H9 (cell line): Measurements from ENCODE around the gene FARP1. TPM values are rescaled to one million over a fixed set of nuclear protein-coding genes. Genes with fewer than 3 reads are reported as not detected.
A peak's percentile ranks its signal among the peaks of the same experiment; 100 is the strongest.

Experiments
- DNase-seq: peaks from one replicate; pipeline ENCODE4 v3.0.0-alpha.2; 2017
- H2AFZ ChIP-seq: one replicate; pipeline ENCODE4 v1.6.1; 2013; ENCODE audit warnings: mild to moderate bottlenecking, low read length, control low read depth, moderate library complexity
- H2AK5ac ChIP-seq: 2 replicates; pipeline ENCODE4 v1.6.1; 2013; ENCODE audit warnings: low read length, control low read depth, mixed read lengths; ENCODE audit not compliant: insufficient read length
- H2BK120ac ChIP-seq: one replicate; pipeline ENCODE4 v1.6.1; 2013; ENCODE audit warnings: low read depth, mild to moderate bottlenecking, low read length, control low read depth, inconsistent platforms; ENCODE audit not compliant: poor library complexity, severe bottlenecking
- H2BK12ac ChIP-seq: 2 replicates; pipeline ENCODE4 v1.6.1; 2013; ENCODE audit warnings: low read length, control low read depth, mixed read lengths, low read depth; ENCODE audit not compliant: insufficient read length
- H2BK15ac ChIP-seq: 2 replicates; pipeline ENCODE4 v1.6.1; 2013; ENCODE audit warnings: low read depth, low read length, control low read depth
- H2BK20ac ChIP-seq: one replicate; pipeline ENCODE4 v1.6.1; 2013; ENCODE audit warnings: low read depth, mild to moderate bottlenecking, low read length, control low read depth, inconsistent platforms; ENCODE audit not compliant: poor library complexity, severe bottlenecking
- H2BK5ac ChIP-seq: 2 replicates; pipeline ENCODE4 v1.6.1; 2013; ENCODE audit warnings: low read length, control low read depth, mixed read lengths; ENCODE audit not compliant: insufficient read length
- H3K14ac ChIP-seq: 2 replicates; pipeline ENCODE4 v1.6.1; 2013; ENCODE audit warnings: low read length, control low read depth; ENCODE audit not compliant: insufficient read depth
- H3K18ac ChIP-seq: 2 replicates; pipeline ENCODE4 v1.6.1; 2013; ENCODE audit warnings: low read depth, mild to moderate bottlenecking, mixed read lengths, low read length, control low read depth; ENCODE audit not compliant: insufficient read length
- H3K23ac ChIP-seq: 2 replicates; pipeline ENCODE4 v1.6.1; 2013; ENCODE audit warnings: low read length, control low read depth, mixed read lengths, low read depth; ENCODE audit not compliant: insufficient read length
- H3K23me2 ChIP-seq: 2 replicates; pipeline ENCODE4 v1.6.1; 2013; ENCODE audit warnings: low read depth, mild to moderate bottlenecking, mixed read lengths, low read length, control low read depth; ENCODE audit not compliant: insufficient read length, poor library complexity, severe bottlenecking
- H3K27ac ChIP-seq: 2 replicates; pipeline ENCODE4 v1.5.1; 2013; ENCODE audit warnings: low read length, control low read depth, mixed read lengths, low read depth; ENCODE audit not compliant: insufficient read length
- H3K27me3 ChIP-seq: 2 replicates; pipeline ENCODE4 v1.6.1; 2013; ENCODE audit warnings: low read length, control low read depth, inconsistent platforms; ENCODE audit not compliant: insufficient read depth
- H3K4ac ChIP-seq: 2 replicates; pipeline ENCODE4 v1.6.1; 2013; ENCODE audit warnings: low read depth, mild to moderate bottlenecking, control low read depth, inconsistent platforms, low read length, moderate library complexity
- H3K4me1 ChIP-seq: 2 replicates; pipeline ENCODE4 v1.6.1; 2013; ENCODE audit warnings: low read length, control low read depth, inconsistent platforms; ENCODE audit not compliant: insufficient read depth
- H3K4me2 ChIP-seq: 2 replicates; pipeline ENCODE4 v1.6.1; 2013; ENCODE audit warnings: low read length, control low read depth, mixed read lengths; ENCODE audit not compliant: insufficient read length, insufficient read depth
- H3K56ac ChIP-seq: 2 replicates; pipeline ENCODE4 v1.6.1; 2013; ENCODE audit warnings: low read depth, mild to moderate bottlenecking, mixed read lengths, low read length, control low read depth; ENCODE audit not compliant: insufficient read length
- H3K79me1 ChIP-seq: 2 replicates; pipeline ENCODE4 v1.6.1; 2013; ENCODE audit warnings: low read depth, mild to moderate bottlenecking, moderate library complexity, low read length, control low read depth, inconsistent platforms; ENCODE audit not compliant: insufficient read depth, poor library complexity, severe bottlenecking
- H3K79me2 ChIP-seq: 2 replicates; pipeline ENCODE4 v1.6.1; 2013; ENCODE audit warnings: low read length, control low read depth, inconsistent platforms; ENCODE audit not compliant: insufficient read depth
- H3K9ac ChIP-seq: 2 replicates; pipeline ENCODE4 v1.6.1; 2013; ENCODE audit warnings: low read length, control low read depth, mixed read lengths; ENCODE audit not compliant: insufficient read length; ENCODE audit errors: extremely low read depth
- H3K9me3 ChIP-seq: one replicate; pipeline ENCODE4 v1.6.1; 2013; ENCODE audit warnings: low read depth, low read length, inconsistent platforms; ENCODE audit not compliant: control insufficient read depth
- H3T11ph ChIP-seq: one replicate; pipeline ENCODE4 v1.6.1; 2013; ENCODE audit warnings: mild to moderate bottlenecking, low read length, control low read depth, inconsistent platforms
- H4K20me1 ChIP-seq: one replicate; pipeline ENCODE4 v1.6.1; 2013; ENCODE audit not compliant: control insufficient read depth, insufficient read length, insufficient read depth
- H4K5ac ChIP-seq: 2 replicates; pipeline ENCODE4 v1.6.1; 2013; ENCODE audit warnings: low read depth, mild to moderate bottlenecking, mixed read lengths, low read length, control low read depth; ENCODE audit not compliant: insufficient read length
- H4K8ac ChIP-seq: replicated peaks from 2 replicates; pipeline ENCODE4 v1.6.1; 2013; ENCODE audit warnings: low read length, control low read depth, mixed read lengths, low read depth; ENCODE audit not compliant: insufficient read length
- H4K91ac ChIP-seq: 2 replicates; pipeline ENCODE4 v1.6.1; 2013; ENCODE audit warnings: low read depth, mild to moderate bottlenecking, moderate library complexity, mixed read lengths, low read length, control low read depth; ENCODE audit not compliant: insufficient read length
- H3K27ac Mint-ChIP-seq, 3 experiments: 2 replicates in 2 of 3; 3 replicates in 1 of 3; pipeline ENCODE4 v1.8.0; 2020 to 2021; ENCODE audit warnings: mixed read lengths in 3 of 3, mild to moderate bottlenecking in 1 of 3, moderate library complexity in 1 of 3
- H3K27me3 Mint-ChIP-seq: 2 replicates; pipeline ENCODE4 v1.8.0; 2021; ENCODE audit warnings: low read depth, mild to moderate bottlenecking, moderate library complexity, mixed read lengths
- H3K36me3 Mint-ChIP-seq, 3 experiments: 2 replicates in 2 of 3; 3 replicates in 1 of 3; pipeline ENCODE4 v1.8.0; 2020 to 2021; ENCODE audit warnings: low read depth in 3 of 3, mixed read lengths in 3 of 3; ENCODE audit not compliant: insufficient read depth in 1 of 3
- H3K4me1 Mint-ChIP-seq, 2 experiments: 2 replicates each; pipeline ENCODE4 v1.8.0; 2020; ENCODE audit warnings: mixed read lengths in 2 of 2
- H3K4me3 Mint-ChIP-seq, 2 experiments: 2 replicates in 1 of 2; 3 replicates in 1 of 2; pipeline ENCODE4 v1.8.0; 2020 to 2021; ENCODE audit warnings: mild to moderate bottlenecking in 2 of 2, mixed read lengths in 2 of 2, moderate library complexity in 1 of 2
- H3K9me3 Mint-ChIP-seq, 2 experiments: 2 replicates in 1 of 2; 3 replicates in 1 of 2; pipeline ENCODE4 v1.8.0; 2020; ENCODE audit warnings: mild to moderate bottlenecking in 2 of 2, mixed read lengths in 2 of 2, moderate library complexity in 1 of 2
- CTCF ChIP-seq: fragments of 200-600 bp; sonication (generic); conservative IDR thresholded peaks from 3 replicates; pipeline ENCODE4 v1.8.0; 2021; ENCODE audit warnings: antibody characterized with exemption, mild to moderate bottlenecking
- WGBS: extraction: QIAGEN DNeasy Blood & Tissue Kit; methylation state at CpG from one replicate; pipeline ENCODE4 v1.1.7; 2013; ENCODE audit warnings: missing lambda C conversion rate, low lambda C conversion rate, mixed read lengths; ENCODE audit not compliant: insufficient read length; ENCODE audit errors: extremely low coverage; 5-methylcytosine and 5-hydroxymethylcytosine counted together
- total RNA-seq: library from RNA; stranded (reverse); gene quantifications from 2 replicates; pipeline ENCODE4 v1.2.1, GENCODE V29; 2021

FARP1 gene
- total RNA-seq, 1 experiment from 2014 or later = 95.9 TPM

GRCh38 chr13:98327371-98328270, 184.7 kb downstream of the FARP1 start:
- Histone ChIP-seq H3K18ac (no peak overlapping the region), H2BK5ac (no peak overlapping the region), H4K8ac (no peak overlapping the region), H2BK15ac (no peak overlapping the region), H3T11ph (no peak overlapping the region), H3K27ac (peak overlapping the region; percentile 72), H2AFZ (no peak overlapping the region), H2BK12ac (no peak overlapping the region), H3K27me3 (no peaks in the 10 kb centered on the region), H3K4ac (no peak overlapping the region), H2BK20ac (no peak overlapping the region), H2AK5ac (no peak overlapping the region), H3K14ac (no peak overlapping the region), H2BK120ac (no peak overlapping the region), H4K20me1 (no peaks in the 10 kb centered on the region), H3K9ac (peak overlapping the region; percentile 6), H3K79me1 (peaks cover 3% of the 10 kb centered on the region), H3K56ac (no peak overlapping the region), H3K79me2 (no peaks in the 10 kb centered on the region; the same call in 1 of the 2 replicates), H3K4me1 (peaks cover 25% of the 10 kb centered on the region), H3K9me3 (no peaks in the 10 kb centered on the region), H4K91ac (no peak overlapping the region), H3K23me2 (no peaks in the 10 kb centered on the region), H3K4me2 (peak overlapping the region; percentile 28), H4K5ac (no peak overlapping the region), H3K23ac (no peak overlapping the region)
- peak overlapping the region; percentile 96 to 98 (median 98) for H3K27ac Mint-ChIP-seq
- peak overlapping the region; percentile 47 to 69 for H3K4me3 Mint-ChIP-seq
- peak; percentile 61 for DNase-seq
- WGBS = no CpG with 5 or more reads among the region's 10 CpGs
- peaks cover 80 to 83% of the 10 kb centered on the region in 2 experiments for H3K4me1 Mint-ChIP-seq
- no peaks in the 10 kb centered on the region for H3K9me3 Mint-ChIP-seq
- H3K27me3 Mint-ChIP-seq = no peaks in the 10 kb centered on the region
- H3K36me3 Mint-ChIP-seq = no peaks in the 10 kb centered on the region; a peak in 1 of 7 replicates
- no peak for TF ChIP-seq CTCF
